ENCODE data around the gene HLA-DRA.
"Not testable (repeated sequence)": the region's sequence is repeated elsewhere in the genome, so short reads cannot be mapped to it uniquely, and the experiment has no call there.

HLA-DRA gene

GRCh38 chr6:32432050-32432450 lies 7.6 kb upstream of the HLA-DRA start:
- DNase-seq: peak; percentile 36

DNA sequence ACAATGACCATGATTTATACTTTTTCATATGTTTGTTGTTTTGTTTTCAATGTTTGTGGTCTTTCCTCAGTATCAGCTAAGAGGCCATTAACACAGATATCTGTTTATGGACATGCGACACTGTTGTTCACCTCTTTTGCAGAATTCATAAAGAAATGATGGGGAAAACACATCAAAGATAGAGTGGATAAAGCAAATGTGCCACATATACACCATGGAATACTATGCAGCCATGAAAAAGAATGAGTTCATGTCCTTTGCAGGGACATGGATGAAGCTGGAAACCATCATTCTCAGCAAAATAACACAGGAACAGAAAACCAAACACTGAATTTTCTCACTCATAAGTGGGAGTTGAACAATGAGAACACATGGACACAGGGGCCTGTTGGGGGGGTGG lies 5.7 kb upstream of the HLA-DRA start:
- DNase-seq: not testable (repeated sequence)

DNA sequence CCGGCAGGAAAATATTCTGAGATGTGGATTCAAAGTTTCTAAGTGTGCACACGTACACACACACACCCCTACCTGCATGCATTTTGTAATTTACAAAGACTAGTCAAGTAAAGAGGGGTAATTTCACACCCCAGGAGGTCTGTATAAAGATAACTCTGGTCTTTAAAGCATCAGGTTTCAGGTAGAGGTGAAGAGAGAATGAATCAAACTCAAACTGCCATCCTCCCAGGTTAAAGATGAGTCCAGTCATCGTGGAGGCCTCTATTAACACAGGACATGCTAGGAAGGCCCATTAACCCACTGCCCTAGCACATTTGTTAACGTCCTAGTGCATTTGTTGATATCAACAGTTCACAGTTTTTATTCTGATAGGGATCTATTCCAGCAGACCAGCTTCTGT lies 3.5 kb upstream of the HLA-DRA start:
- no peak for DNase-seq

GRCh38 chr6:32436995-32437836 lies 2.5 kb upstream of the HLA-DRA start:
- no peak for DNase-seq

GRCh38 chr6:32439139-32439538 lies 548 bp upstream of the HLA-DRA start:
- no peak for DNase-seq

GRCh38 chr6:32442243-32442667 lies 2.6 kb downstream of the HLA-DRA start:
- no peak for DNase-seq

DNA sequence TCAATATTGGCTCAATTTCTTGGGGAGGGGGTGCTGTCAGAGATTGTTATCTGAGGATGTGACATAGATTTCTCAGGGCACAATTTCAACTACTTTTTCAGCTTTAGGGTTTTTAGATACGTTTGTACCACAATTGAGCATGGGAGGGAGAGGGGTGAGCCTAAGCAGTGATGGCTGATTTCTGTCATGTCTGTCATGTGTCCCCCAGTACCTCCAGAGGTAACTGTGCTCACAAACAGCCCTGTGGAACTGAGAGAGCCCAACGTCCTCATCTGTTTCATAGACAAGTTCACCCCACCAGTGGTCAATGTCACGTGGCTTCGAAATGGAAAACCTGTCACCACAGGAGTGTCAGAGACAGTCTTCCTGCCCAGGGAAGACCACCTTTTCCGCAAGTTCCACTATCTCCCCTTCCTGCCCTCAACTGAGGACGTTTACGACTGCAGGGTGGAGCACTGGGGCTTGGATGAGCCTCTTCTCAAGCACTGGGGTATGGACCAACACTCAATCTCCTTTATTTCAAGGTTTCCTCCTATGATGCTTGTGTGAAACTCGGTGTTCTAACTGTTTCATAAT lies 3.4 kb downstream of the HLA-DRA start:
- DNase-seq: no peak

GRCh38 chr6:32444433-32444832 lies 4.7 kb downstream of the HLA-DRA start:
- DNase-seq: no peak

DNA sequence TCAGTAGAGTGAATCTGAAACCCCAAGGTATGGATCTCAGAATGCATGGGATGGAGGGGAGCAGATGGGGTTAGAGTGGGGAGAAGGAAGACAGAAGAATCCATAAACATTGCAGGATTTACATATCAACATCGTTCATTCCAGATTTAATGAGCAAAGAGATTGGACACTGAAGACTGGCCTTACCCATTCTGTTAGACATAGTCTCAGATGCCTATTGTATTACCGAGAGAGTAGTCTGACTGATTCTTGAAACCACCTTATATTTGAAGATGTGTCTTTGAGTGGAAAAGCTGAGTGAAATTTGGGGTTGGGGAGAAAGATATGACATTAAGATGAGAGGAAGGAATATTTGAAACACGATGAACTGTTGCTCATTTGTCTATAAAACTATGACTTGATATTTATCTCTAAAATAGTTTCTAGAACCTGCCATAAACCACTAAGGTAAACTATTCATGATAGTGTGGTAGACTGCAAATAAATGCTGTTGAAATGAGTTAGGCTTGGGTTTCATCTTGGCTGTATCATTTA lies 5.7 kb downstream of the HLA-DRA start:
- no peak for DNase-seq

DNA sequence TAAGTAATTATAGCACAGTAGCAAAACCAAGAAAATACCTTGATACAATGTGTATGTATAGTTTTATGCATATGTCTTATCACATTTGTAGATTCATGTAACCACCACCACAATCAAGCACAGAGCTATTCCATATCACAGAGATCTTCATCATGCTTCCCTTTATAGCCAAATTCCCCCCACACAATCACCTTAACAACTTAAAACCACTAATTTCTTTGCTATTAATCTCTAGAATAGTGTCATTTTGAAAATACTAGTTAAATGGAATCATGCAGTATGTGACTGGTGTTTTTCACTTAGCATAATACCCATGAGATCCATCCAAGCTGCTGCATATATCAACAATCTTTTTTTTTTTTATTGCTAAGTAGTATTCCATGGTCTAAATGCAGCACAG lies 8.2 kb downstream of the HLA-DRA start:
- DNase-seq: no peak

DNA sequence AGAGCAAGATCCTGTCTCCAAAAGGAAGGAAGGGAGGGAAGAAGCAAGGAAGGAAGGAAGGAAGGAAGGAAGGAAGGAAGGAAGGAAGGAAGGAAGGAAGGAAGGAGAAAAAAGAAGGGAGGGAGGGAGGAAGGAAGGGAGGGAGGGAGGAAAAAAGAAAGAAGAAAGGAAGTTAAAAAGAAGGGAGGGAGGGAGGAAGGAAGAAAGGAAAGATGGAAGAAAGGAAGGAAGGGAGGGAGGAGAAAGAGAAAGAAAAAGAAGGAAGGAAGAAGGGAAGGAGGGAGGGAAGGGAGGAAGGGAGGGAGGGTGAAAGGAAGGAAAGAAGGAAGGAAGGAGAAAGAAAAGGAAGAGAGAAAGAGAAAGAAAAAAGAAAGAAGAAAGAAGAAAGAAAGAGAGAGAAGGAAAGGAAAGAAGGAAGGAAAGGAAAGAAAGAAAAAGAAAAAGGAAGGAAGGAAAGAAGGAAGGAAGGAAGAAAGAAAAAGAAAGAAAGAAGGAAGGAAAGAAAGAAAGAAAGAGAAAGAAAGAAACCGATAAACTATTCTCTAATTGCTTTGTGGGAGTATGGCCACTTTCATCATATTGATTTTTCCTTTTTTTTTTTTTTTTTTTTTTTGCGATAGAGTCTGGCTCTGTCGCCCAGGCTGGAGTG lies 9.5 kb downstream of the HLA-DRA start:
- DNase-seq: no peak

GRCh38 chr6:32457054-32457453 lies 17.4 kb downstream of the HLA-DRA start:
- DNase-seq: no peak

GRCh38 chr6:32459781-32460424 lies 20.2 kb downstream of the HLA-DRA start:
- peak; percentile 9 for DNase-seq

DNA sequence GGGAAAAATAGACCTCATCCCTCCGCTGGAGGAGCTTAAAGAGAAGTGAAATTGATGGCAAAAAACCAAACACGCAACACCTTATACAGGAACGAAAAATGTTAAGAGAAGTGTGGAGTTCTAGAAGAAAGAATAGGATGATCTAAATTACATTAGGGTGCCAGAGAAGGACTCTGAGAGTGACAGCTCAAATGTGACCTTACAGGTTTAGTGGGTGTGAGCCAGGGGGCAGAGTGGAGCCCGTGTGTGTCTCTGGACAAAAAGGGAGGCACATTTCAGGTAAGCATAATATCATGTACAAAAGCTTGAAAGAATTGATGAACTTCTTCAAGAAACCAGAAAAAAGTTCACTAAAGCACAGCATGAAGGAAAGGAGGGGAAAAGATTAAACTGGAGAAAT lies 20.8 kb downstream of the HLA-DRA start:
- no peak for DNase-seq

DNA sequence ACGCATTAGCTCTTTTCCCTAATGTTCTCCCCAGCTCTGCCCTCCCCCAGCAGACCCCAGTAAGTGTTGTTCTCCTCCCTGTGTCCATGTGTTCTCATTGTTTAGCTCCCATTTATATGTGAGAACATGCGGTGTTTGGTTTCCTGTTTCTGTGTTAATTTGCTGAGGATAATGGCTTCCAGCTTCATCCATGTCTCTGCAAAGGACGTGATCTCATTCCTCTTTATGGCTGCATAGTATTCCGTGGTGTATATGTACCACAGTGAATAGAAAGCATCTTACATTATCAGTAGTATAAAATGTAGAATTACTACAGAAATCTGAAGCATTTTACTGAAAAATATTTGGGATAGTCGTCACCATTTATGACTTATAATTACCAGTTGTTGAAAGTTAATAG lies 21.8 kb downstream of the HLA-DRA start:
- DNase-seq: no peak

DNA sequence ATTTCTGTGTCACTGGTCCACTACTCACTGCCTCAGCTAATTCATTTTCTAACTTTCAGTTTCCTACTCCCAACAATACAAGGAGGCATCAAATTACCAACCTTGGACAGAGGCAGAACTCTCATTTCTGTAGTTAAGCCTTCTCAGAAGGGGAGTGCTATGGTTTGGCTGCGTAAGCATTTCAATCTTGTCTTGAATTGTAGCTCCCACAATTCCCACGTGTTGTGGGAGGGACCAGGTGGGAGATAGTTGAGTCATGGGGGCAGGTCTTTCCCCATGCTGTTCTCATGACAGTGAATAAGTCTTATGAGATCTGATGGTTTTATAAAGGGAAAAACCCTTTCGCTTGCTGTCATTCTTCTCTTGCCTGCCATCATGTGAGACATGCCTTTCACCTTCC lies 22.9 kb downstream of the HLA-DRA start:
- DNase-seq: no peak

DNA sequence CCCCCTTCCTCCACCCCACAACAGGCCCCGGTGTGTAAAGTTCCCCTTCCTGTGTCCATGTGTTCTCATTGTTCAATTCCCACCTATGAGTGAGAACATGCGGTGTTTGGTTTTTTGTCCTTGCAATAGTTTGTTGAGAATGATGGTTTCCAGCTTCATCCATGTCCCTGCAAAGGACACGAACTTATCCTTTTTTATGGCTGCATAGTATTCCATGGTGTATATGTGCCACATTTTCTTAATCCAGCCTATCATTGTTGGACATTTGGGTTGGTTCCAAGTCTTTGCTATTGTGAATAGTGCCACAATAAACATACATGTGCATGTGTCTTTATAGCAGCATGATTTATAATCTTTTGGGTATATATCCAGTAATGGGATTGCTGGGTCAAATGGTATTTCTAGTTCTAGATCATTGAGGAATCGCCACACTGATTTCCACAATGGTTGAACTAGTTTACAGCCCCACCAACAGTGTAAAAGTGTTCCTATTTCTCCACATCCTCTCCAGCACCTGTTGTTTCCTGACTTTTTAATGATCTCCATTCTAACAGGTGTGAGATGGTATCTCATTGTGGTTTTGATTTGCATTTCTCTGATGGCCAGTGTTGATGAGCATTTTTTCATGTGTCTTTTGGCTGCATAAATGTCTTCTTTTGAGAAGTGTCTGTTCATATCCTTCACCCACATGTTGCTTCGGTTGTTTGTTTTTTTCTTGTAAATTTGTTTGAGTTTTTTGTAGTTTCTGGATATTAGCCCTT lies 28.2 kb downstream of the HLA-DRA start:
- DNase-seq: not testable (repeated sequence)

- no peak for DNase-seq
Measured at GRCh38 chr6:32472781-32473375, 33.2 kb downstream of the HLA-DRA start.

DNA sequence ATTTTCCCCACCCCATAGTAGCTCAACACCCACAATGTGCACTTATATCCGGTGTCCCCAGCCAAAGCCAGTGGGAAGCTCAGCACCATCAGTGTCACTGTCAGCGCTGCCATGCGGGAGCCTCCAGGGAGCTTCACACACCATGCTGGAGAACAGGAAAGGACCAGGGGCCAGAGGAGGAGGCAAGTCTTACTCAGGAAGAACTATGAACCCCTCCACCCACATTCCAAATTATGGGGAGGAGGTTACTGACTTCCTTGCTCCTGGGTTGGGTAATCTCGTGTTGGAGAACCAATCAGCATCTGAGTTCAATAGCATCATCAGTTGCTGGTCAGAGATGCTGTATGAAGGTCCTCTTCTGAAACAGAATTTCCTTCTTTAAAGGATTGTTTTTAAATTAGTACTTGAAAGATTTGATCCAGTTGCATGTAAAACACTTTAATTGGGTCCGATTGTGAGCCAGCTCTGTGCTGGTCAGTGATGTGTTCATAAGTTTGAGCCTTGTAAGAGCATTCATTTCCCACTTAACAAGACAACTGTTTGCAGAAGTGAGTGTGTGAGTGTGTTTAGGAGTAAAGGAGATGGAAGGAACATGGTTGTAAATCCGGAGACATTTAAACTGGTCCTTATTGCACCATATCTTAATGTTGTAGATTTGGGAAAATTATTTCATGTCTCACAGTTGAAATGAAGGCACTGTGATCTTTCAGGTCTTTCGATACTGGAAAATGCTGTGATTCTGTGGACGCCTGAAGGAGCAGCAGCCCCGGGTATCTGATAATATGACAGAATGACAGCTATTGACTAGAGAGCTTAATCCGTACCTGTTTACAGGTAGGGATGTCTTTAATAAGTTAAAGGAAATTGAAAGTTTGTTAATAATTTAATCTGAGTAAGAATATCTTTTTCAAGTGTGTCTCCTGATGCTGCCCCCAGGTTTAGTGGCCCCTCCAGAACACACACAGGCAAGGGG lies 34.0 kb downstream of the HLA-DRA start:
- DNase-seq: peak; percentile 16

GRCh38 chr6:32475392-32476206 lies 35.9 kb downstream of the HLA-DRA start:
- no peak for DNase-seq

Measured in fibroblast of skin of right biceps (primary cell).